Neural progenitor cell (in vitro differentiated cells): Measurements from ENCODE around the gene SNX15. TPM values are rescaled to one million over a fixed set of nuclear protein-coding genes. Genes with fewer than 3 reads are reported as not detected.
A peak's percentile ranks its signal among the peaks of the same experiment; 100 is the strongest.

Experiments used
- DNase-seq: peaks from one replicate; pipeline ENCODE4 v3.0.0-alpha.2; 2016; ENCODE audit warnings: low spot score
- H2AFZ ChIP-seq: fragments of 200-600 bp; sonication (generic); replicated peaks from 2 replicates; pipeline ENCODE4 v1.6.1; 2016; ENCODE audit warnings: antibody characterized with exemption
- H3F3A ChIP-seq: fragments of 200-600 bp; sonication (generic); 2 replicates; pipeline ENCODE4 v1.6.1; 2016; ENCODE audit warnings: antibody characterized with exemption, low read depth
- H3K27ac ChIP-seq: fragments of 200-600 bp; sonication (generic); 2 replicates; pipeline ENCODE4 v1.5.1; 2016; ENCODE audit warnings: mild to moderate bottlenecking
- H3K27me3 ChIP-seq: fragments of 200-600 bp; sonication (generic); 2 replicates; pipeline ENCODE4 v1.6.1; 2016; ENCODE audit warnings: mild to moderate bottlenecking, moderate library complexity
- H3K36me3 ChIP-seq: fragments of 200-600 bp; sonication (generic); 2 replicates; pipeline ENCODE4 v1.5.1; 2016
- H3K4me1 ChIP-seq: fragments of 200-600 bp; sonication (generic); 2 replicates; pipeline ENCODE4 v1.6.1; 2016; ENCODE audit warnings: mixed run types
- H3K4me2 ChIP-seq: fragments of 200-600 bp; sonication (generic); 2 replicates; pipeline ENCODE4 v1.6.1; 2016
- H3K4me3 ChIP-seq: fragments of 200-600 bp; sonication (generic); 2 replicates; pipeline ENCODE4 v1.5.1; 2016
- H3K79me2 ChIP-seq: fragments of 200-600 bp; sonication (generic); 2 replicates; pipeline ENCODE4 v1.6.1; 2016; ENCODE audit warnings: low read depth
- H3K9ac ChIP-seq: fragments of 200-600 bp; sonication (generic); 2 replicates; pipeline ENCODE4 v1.6.1; 2016
- H3K9me3 ChIP-seq: fragments of 200-600 bp; sonication (generic); 2 replicates; pipeline ENCODE4 v1.5.1; 2016; ENCODE audit warnings: low read depth
- H4K20me1 ChIP-seq: fragments of 200-600 bp; sonication (generic); 2 replicates; pipeline ENCODE4 v1.6.1; 2016; ENCODE audit warnings: low read depth
- H3K27ac Mint-ChIP-seq: 3 replicates; pipeline ENCODE4 v1.8.0; 2021; ENCODE audit warnings: mixed read lengths
- H3K27me3 Mint-ChIP-seq: 2 replicates; pipeline ENCODE4 v1.8.0; 2022; ENCODE audit warnings: low read depth, mild to moderate bottlenecking, inconsistent platforms, moderate library complexity, mixed read lengths; ENCODE audit not compliant: insufficient read depth
- H3K36me3 Mint-ChIP-seq: 3 replicates; pipeline ENCODE4 v1.8.0; 2021; ENCODE audit warnings: mixed read lengths
- H3K4me1 Mint-ChIP-seq: 3 replicates; pipeline ENCODE4 v1.8.0; 2021; ENCODE audit warnings: mixed read lengths
- H3K4me3 Mint-ChIP-seq: 3 replicates; pipeline ENCODE4 v1.8.0; 2021; ENCODE audit warnings: mild to moderate bottlenecking, moderate library complexity, mixed read lengths
- H3K9me3 Mint-ChIP-seq: 3 replicates; pipeline ENCODE4 v1.8.0; 2020; ENCODE audit warnings: mixed read lengths
- EZH2 ChIP-seq: fragments of 200-600 bp; sonication (generic); IDR thresholded peaks from 2 replicates; pipeline ENCODE4 v1.6.1; 2017; ENCODE audit warnings: antibody characterized with exemption, mild to moderate bottlenecking, moderate library complexity
- EZH2phosphoT487 ChIP-seq: fragments of 200-600 bp; sonication (generic); IDR thresholded peaks from 2 replicates; pipeline ENCODE4 v1.6.1; 2017; ENCODE audit warnings: antibody characterized with exemption
- total RNA-seq: library from RNA; depleted of rRNA; stranded (reverse); fragments of >200 nt; gene quantifications from 2 replicates; pipeline ENCODE4 v1.2.3, GENCODE V29; 2015; ENCODE audit warnings: low replicate concordance
- TF ChIP-seq, protein P1 (sequence below): fragments of 200-600 bp; sonication (generic); IDR thresholded peaks from 2 replicates; pipeline ENCODE4 v1.5.1; 2017; ENCODE audit warnings: antibody characterized with exemption, mild to moderate bottlenecking

The SNX15 gene
- total RNA-seq, 1 donor from 2014 or later = 10.7 TPM

DNA sequence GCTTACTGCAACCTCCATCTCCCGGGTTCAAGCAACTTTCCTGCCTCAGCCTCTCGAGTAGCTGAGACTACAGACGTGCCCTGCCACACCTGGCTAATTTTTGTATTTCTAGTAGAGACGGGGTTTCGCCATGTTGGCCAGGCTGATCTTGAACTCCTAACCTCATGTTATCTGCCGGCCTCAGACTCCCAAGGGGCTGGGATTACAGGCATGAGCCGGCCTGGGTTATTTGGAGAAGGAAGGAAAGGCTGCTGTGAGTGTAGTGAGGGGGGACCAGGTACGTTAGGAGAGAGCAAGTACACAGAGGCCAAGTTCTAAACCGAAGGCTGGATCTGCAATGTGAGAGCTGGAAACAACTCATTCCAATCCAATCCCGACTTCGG, 30.9 kb upstream of the SNX15 start:
- Mint-ChIP-seq H3K27ac (peak overlapping the region; percentile 85), H3K4me1 (peaks cover 12% of the 10 kb centered on the region), H3K36me3 (no peaks in the 10 kb centered on the region), H3K4me3 (peak overlapping the region; percentile 63), H3K9me3 (no peaks in the 10 kb centered on the region), H3K27me3 (peaks cover 7% of the 10 kb centered on the region)
- peaks cover 6% of the 10 kb centered on the region for H3F3A ChIP-seq
- H3K9ac ChIP-seq = no peak overlapping the region
- TF ChIP-seq EZH2 (no peak), EZH2phosphoT487 (no peak)
- TF ChIP-seq, protein P1, sequence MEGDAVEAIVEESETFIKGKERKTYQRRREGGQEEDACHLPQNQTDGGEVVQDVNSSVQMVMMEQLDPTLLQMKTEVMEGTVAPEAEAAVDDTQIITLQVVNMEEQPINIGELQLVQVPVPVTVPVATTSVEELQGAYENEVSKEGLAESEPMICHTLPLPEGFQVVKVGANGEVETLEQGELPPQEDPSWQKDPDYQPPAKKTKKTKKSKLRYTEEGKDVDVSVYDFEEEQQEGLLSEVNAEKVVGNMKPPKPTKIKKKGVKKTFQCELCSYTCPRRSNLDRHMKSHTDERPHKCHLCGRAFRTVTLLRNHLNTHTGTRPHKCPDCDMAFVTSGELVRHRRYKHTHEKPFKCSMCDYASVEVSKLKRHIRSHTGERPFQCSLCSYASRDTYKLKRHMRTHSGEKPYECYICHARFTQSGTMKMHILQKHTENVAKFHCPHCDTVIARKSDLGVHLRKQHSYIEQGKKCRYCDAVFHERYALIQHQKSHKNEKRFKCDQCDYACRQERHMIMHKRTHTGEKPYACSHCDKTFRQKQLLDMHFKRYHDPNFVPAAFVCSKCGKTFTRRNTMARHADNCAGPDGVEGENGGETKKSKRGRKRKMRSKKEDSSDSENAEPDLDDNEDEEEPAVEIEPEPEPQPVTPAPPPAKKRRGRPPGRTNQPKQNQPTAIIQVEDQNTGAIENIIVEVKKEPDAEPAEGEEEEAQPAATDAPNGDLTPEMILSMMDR = no peak
- H4K20me1 ChIP-seq = no peaks in the 10 kb centered on the region
- no peak overlapping the region for H3K4me3 ChIP-seq
- no peaks in the 10 kb centered on the region for H3K36me3 ChIP-seq
- no peaks in the 10 kb centered on the region for H3K27me3 ChIP-seq
- peak overlapping the region; percentile 10 for H3K4me2 ChIP-seq
- no peaks in the 10 kb centered on the region for H3K9me3 ChIP-seq
- H3K4me1 ChIP-seq = no peaks in the 10 kb centered on the region
- H2AFZ ChIP-seq = peak overlapping the region; percentile 92
- no peak overlapping the region for H3K27ac ChIP-seq
- H3K79me2 ChIP-seq = no peaks in the 10 kb centered on the region
- DNase-seq = no peak

DNA sequence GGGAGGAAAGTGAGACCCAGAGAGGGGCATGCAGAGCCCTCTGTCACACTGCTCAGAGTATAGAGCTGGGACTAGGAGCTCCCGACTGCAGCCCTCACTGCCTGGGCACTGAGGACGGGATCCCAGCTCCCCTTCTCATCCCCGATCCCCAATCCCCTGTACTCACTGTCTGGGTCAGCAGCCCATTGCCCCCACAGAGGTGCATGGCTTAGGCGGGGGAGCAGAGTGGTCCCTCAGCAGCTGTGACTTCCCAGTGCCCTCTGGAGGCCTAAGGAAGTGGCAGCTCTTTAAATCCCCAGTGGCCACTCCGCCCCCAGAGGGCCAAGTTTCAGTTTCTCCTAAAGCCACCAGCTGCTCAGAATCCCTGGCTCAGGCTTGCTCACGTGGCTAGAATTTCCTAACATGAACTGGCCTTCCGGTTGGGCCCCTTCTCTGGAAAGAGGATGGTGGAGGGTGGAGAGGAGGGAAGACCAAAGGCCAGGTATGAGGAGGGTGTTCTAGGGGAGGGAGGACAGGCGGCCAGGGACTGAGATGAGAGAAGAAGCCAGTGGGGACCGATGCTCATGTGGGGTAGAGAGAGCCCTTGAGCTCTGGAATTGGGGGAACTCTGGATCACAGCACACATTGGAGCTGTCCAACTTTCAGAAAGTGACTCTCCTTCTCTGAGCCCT, 30.4 kb upstream of the SNX15 start, which contains the start of gene BATF2:
Gene BATF2 (minus strand): TSS at position 262 of the 671 bp plus-strand sequence. CDS start 57 bp downstream, at position 205.
- Histone ChIP-seq H3K9me3 (no peaks in the 10 kb centered on the region), H3K79me2 (no peaks in the 10 kb centered on the region), H3K4me3 (no peak within 1 kb of the TSS), H3K4me2 (peak within 1 kb of the TSS; percentile 10), H3K27me3 (no peaks in the 10 kb centered on the region), H3K27ac (no peak within 1 kb of the TSS), H3F3A (peaks cover 6% of the 10 kb centered on the region), H2AFZ (peak within 1 kb of the TSS; percentile 92), H3K4me1 (no peaks in the 10 kb centered on the region), H4K20me1 (no peaks in the 10 kb centered on the region), H3K36me3 (no peaks in the 10 kb centered on the region), H3K9ac (no peak within 1 kb of the TSS)
- H3K4me1 Mint-ChIP-seq = peaks cover 12% of the 10 kb centered on the region
- no peaks in the 10 kb centered on the region for H3K36me3 Mint-ChIP-seq
- peaks cover 7% of the 10 kb centered on the region for H3K27me3 Mint-ChIP-seq
- TF ChIP-seq EZH2phosphoT487 (no peak), EZH2 (no peak)
- TF ChIP-seq, protein P1 = peak; percentile 63
- peak; percentile 86 for DNase-seq
- H3K4me3 Mint-ChIP-seq = peak within 1 kb of the TSS; percentile 63
- peak within 1 kb of the TSS; percentile 85 for H3K27ac Mint-ChIP-seq
- H3K9me3 Mint-ChIP-seq = no peaks in the 10 kb centered on the region

DNA sequence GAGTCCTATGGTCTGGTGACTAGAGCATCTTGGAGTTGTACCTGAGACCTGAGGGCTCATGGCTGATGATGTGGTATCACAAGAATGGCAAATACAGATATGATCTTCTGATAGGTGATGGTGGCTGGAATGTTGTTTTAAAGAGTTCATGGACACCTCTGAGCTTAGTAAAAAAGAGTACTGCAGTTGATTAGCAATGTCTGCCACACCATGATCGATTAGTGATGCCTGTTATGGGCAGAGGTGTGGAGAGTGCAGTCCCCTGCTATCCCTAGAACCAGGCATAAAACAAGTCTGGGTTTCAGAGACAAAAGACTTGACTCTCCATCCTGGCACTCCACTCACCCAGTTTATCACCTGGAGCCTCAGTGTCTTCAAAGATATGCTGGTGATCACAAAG, 29.1 kb upstream of the SNX15 start:
- no peak for TF ChIP-seq EZH2
- H3K9me3 ChIP-seq = no peaks in the 10 kb centered on the region
- H4K20me1 ChIP-seq = no peaks in the 10 kb centered on the region
- no peak overlapping the region for H3K4me3 ChIP-seq
- no peak overlapping the region for H3K4me3 Mint-ChIP-seq
- H3K9ac ChIP-seq = no peak overlapping the region
- peaks cover 10% of the 10 kb centered on the region for H3K27me3 Mint-ChIP-seq
- no peak for DNase-seq
- peaks cover 12% of the 10 kb centered on the region for H3K4me1 Mint-ChIP-seq
- H3K27ac Mint-ChIP-seq = no peak overlapping the region
- H3K36me3 ChIP-seq = no peaks in the 10 kb centered on the region
- no peak overlapping the region for H3K27ac ChIP-seq
- H3K4me1 ChIP-seq = no peaks in the 10 kb centered on the region
- no peak overlapping the region for H2AFZ ChIP-seq
- no peaks in the 10 kb centered on the region for H3K36me3 Mint-ChIP-seq
- no peaks in the 10 kb centered on the region for H3K9me3 Mint-ChIP-seq
- peaks cover 6% of the 10 kb centered on the region for H3F3A ChIP-seq
- no peaks in the 10 kb centered on the region for H3K79me2 ChIP-seq
- H3K4me2 ChIP-seq = no peak overlapping the region
- no peaks in the 10 kb centered on the region for H3K27me3 ChIP-seq

DNA sequence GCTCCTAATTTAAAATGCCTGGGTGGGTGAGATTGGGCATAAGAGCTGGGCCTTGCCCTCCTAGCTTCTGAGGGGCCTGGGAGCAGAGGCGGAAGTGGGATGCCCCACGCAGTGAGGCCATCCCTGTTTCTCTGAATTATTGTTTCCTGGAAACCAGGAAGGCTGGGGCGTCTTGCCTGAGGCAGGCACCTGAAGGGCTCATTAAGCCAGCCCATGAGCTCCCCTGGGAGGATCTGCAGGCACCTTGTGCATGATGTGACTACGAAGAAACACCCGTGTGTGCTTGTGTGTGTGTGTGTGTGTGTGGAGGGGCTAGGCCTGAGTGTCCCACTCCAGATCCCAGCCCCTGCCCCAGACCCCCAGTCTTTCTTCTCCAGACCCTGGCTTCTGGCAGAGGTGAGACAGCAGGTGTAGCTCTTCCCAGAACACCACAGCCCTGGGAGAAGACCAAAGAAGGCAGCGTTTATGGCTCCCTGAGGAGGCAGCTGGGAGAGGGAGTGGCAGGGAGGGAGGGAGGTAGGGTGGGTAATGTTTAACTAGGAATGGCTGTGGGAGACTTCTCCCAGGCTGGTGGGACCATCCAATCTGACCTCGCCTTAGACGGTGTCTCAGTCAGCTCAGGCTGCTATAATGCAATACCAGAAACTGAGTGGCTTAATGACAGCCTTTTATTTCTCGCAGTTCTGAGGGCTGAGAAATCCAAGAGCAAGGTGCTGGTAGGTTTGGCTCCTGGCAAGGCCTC, 28.4 kb upstream of the SNX15 start:
- no peak overlapping the region for H3K9ac ChIP-seq
- H2AFZ ChIP-seq = no peak overlapping the region
- no peaks in the 10 kb centered on the region for H4K20me1 ChIP-seq
- no peaks in the 10 kb centered on the region for H3K9me3 ChIP-seq
- Mint-ChIP-seq H3K27ac (peak overlapping the region; percentile 37), H3K4me1 (peaks cover 12% of the 10 kb centered on the region), H3K9me3 (no peaks in the 10 kb centered on the region), H3K4me3 (no peak overlapping the region), H3K36me3 (no peaks in the 10 kb centered on the region), H3K27me3 (peaks cover 13% of the 10 kb centered on the region)
- no peak overlapping the region for H3K4me3 ChIP-seq
- H3K36me3 ChIP-seq = no peaks in the 10 kb centered on the region
- H3K27me3 ChIP-seq = no peaks in the 10 kb centered on the region
- no peak overlapping the region for H3K27ac ChIP-seq
- TF ChIP-seq EZH2 (no peak), EZH2phosphoT487 (no peak)
- TF ChIP-seq, protein P1 = no peak
- no peak overlapping the region for H3K4me2 ChIP-seq
- no peaks in the 10 kb centered on the region for H3K4me1 ChIP-seq
- peaks cover 6% of the 10 kb centered on the region for H3F3A ChIP-seq
- H3K79me2 ChIP-seq = no peaks in the 10 kb centered on the region
- DNase-seq = no peak
